HUES48 (cell line): ENCODE data around the gene TNIP3.

Experiments
- H3K27ac ChIP-seq: one replicate; pipeline ENCODE4 v1.7.0; 2013; ENCODE audit warnings: low read depth, low read length, inconsistent platforms
- H3K27me3 ChIP-seq: 2 replicates; pipeline ENCODE4 v1.6.1; 2013; ENCODE audit warnings: mild to moderate bottlenecking, low read length; ENCODE audit not compliant: control insufficient read depth, insufficient read depth
- H3K36me3 ChIP-seq: 2 replicates; pipeline ENCODE4 v1.6.1; 2013; ENCODE audit warnings: low read length; ENCODE audit not compliant: control insufficient read depth, insufficient read depth
- H3K4me1 ChIP-seq: 2 replicates; pipeline ENCODE4 v1.6.1; 2013; ENCODE audit warnings: mild to moderate bottlenecking, low read length; ENCODE audit not compliant: control insufficient read depth, insufficient read depth
- H3K4me3 ChIP-seq: 2 replicates; pipeline ENCODE4 v1.5.1; 2013; ENCODE audit warnings: mild to moderate bottlenecking, low read depth, low read length
- H3K9ac ChIP-seq: 2 replicates; pipeline ENCODE4 v1.6.1; 2013; ENCODE audit warnings: mild to moderate bottlenecking, low read depth, low read length, moderate library complexity
- H3K9me3 ChIP-seq: 2 replicates; pipeline ENCODE4 v1.6.1; 2013; ENCODE audit warnings: low read length; ENCODE audit not compliant: control insufficient read depth, insufficient read depth

Gene TNIP3

GRCh38 chr4:121129606-121130325 is 34.4 kb downstream of the TNIP3 start:
- Histone ChIP-seq H3K4me1 (no peaks in the 10 kb centered on the region), H3K9me3 (no peaks in the 10 kb centered on the region), H3K36me3 (no peaks in the 10 kb centered on the region)

DNA sequence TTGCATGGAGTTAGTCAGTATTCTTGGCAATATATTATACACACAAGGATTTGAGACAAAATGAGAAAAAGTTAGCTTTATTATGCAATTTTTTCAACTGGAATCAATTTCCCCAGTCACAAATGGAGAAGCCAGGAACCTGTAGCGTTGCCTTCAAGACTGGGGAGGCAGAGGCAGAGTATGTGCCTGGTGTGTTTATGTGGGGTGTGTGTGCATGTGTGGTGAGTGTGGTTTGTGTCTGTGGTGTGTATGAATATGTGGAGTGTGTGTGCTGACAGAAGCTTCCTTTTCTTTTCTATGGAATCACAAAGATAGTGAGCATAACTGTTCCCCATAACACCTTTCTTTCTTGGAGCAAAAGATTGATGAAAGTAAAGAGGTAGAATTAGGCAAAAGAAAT is 37.0 kb downstream of the TNIP3 start:
- H3K4me3 ChIP-seq = no peak overlapping the region
- H3K27ac ChIP-seq = no peak overlapping the region
- no peaks in the 10 kb centered on the region for H3K4me1 ChIP-seq
- no peak overlapping the region for H3K9ac ChIP-seq
- H3K27me3 ChIP-seq = no peaks in the 10 kb centered on the region
- H3K36me3 ChIP-seq = no peaks in the 10 kb centered on the region
- H3K9me3 ChIP-seq = no peaks in the 10 kb centered on the region

More at GRCh38 chr4:121129606-121130325, 34.4 kb downstream of the TNIP3 start:
- no peak overlapping the region for H3K4me3 ChIP-seq
- H3K27me3 ChIP-seq = no peaks in the 10 kb centered on the region
- no peak overlapping the region for H3K27ac ChIP-seq
- no peak overlapping the region for H3K9ac ChIP-seq

- Histone ChIP-seq H3K9ac (no peak overlapping the region), H3K36me3 (no peaks in the 10 kb centered on the region), H3K27me3 (no peaks in the 10 kb centered on the region), H3K27ac (no peak overlapping the region), H3K9me3 (no peaks in the 10 kb centered on the region), H3K4me1 (no peaks in the 10 kb centered on the region), H3K4me3 (no peak overlapping the region)
Measured at GRCh38 chr4:121126449-121127006, 37.6 kb downstream of the TNIP3 start.

DNA sequence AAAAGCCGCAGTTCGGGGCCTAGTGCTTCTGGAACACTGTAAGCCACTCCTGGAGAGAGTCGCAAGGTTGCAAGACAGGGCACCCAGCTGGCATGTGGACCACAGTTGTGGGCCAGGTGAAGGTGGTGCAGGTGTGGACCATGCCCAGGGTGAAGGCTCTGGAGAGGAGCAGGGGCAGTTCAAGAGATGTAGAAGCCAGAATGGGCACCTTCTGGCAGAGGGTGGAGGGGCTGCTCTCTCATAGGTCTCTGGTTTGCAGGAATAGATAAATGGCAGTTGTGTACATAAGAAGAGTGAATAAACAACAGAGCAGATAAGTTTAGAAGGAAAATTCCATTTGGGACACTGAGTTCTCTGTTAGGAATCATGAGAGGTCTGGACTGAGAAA is 38.6 kb downstream of the TNIP3 start:
- H3K4me1 ChIP-seq = no peaks in the 10 kb centered on the region
- H3K4me3 ChIP-seq = no peak overlapping the region
- no peak overlapping the region for H3K27ac ChIP-seq
- no peaks in the 10 kb centered on the region for H3K9me3 ChIP-seq
- H3K27me3 ChIP-seq = no peaks in the 10 kb centered on the region
- no peak overlapping the region for H3K9ac ChIP-seq
- H3K36me3 ChIP-seq = no peaks in the 10 kb centered on the region

GRCh38 chr4:121122661-121123060 is 41.5 kb downstream of the TNIP3 start:
- H3K4me3 ChIP-seq = no peak overlapping the region
- no peak overlapping the region for H3K9ac ChIP-seq
- H3K27me3 ChIP-seq = no peaks in the 10 kb centered on the region
- no peaks in the 10 kb centered on the region for H3K4me1 ChIP-seq
- H3K36me3 ChIP-seq = no peaks in the 10 kb centered on the region
- H3K9me3 ChIP-seq = no peaks in the 10 kb centered on the region
- no peak overlapping the region for H3K27ac ChIP-seq

DNA sequence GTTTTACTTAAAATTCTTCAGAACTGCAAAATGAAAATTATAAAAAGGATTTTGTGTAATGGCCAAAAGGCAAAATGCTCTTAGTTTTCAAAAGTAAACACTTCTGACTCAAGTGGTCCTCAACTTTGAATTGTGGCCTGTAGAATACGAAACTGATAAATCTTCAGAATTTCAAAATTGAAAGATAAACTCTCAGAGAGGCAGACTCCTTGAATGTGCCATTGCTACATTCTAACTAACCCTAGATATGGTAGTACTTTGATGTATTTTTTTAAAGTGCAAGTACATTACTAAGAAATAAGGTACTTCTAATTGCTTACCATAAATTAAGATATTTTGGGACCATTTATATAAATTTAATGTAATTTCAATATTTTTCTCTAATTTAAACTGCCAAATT is 44.4 kb downstream of the TNIP3 start:
- no peaks in the 10 kb centered on the region for H3K36me3 ChIP-seq
- no peaks in the 10 kb centered on the region for H3K27me3 ChIP-seq
- no peak overlapping the region for H3K4me3 ChIP-seq
- no peak overlapping the region for H3K9ac ChIP-seq
- no peaks in the 10 kb centered on the region for H3K4me1 ChIP-seq
- no peak overlapping the region for H3K27ac ChIP-seq
- H3K9me3 ChIP-seq = no peaks in the 10 kb centered on the region

DNA sequence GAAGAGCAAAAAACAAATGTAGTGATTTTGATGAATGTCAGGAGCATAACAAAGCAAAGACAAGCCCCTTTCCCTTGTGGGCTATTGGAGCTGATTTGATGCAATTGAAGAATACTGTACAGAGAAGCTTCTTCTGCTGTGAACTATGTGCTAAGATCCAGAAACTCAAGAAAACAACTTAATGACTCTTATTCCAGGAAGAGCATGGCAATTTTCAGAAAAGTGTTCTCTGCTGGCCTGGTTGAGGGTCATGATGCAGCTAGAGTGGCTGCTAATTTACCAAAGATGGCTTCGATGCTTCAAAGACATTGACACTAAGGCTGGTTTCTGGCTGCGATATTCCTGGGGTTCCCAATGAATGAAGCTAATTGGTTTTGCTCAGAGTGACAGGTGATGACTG is 45.8 kb downstream of the TNIP3 start:
- no peak overlapping the region for H3K27ac ChIP-seq
- H3K9me3 ChIP-seq = no peaks in the 10 kb centered on the region
- no peaks in the 10 kb centered on the region for H3K27me3 ChIP-seq
- H3K4me1 ChIP-seq = no peaks in the 10 kb centered on the region
- H3K9ac ChIP-seq = no peak overlapping the region
- no peaks in the 10 kb centered on the region for H3K36me3 ChIP-seq
- no peak overlapping the region for H3K4me3 ChIP-seq

DNA sequence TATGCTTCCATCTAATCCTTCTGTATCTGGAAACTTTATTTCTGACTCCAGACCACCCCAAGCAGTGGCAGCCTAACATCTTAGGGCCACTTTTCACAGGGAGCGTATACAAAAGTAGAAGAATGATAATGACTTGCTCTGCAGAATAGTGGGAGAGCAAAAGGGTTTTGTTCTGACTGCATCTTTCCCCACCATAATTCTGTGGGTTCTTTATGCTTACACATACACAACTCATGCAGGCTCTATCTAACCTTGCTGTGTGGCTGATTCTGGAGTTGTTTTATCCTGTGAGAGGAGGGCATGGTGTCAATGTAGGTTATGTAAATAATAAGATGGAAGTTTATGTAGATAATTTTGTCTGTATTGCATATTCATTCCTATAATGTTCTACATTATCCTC is 49.4 kb downstream of the TNIP3 start:
- no peak overlapping the region for H3K9ac ChIP-seq
- H3K27ac ChIP-seq = no peak overlapping the region
- H3K4me1 ChIP-seq = no peaks in the 10 kb centered on the region
- H3K36me3 ChIP-seq = no peaks in the 10 kb centered on the region
- H3K9me3 ChIP-seq = no peaks in the 10 kb centered on the region
- H3K27me3 ChIP-seq = no peaks in the 10 kb centered on the region
- H3K4me3 ChIP-seq = no peak overlapping the region

DNA sequence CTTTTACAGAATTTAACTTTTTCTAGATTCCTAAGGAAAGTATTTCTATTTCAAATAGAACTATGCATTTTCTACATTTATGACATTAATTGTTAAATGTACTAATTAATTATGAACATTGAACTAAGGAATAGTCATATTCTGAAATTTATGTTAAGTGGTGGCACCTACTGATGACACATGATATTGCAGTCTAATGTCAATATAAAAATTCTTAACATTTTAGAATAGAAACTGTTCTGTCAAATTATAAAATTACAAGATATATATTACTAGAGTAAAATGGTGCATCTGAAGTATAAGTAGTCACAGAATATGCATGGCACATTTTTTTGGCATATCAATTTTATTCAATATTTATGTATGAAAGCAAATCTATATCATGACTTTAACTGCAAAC is 51.6 kb downstream of the TNIP3 start:
- Histone ChIP-seq H3K27me3 (no peaks in the 10 kb centered on the region), H3K9ac (no peak overlapping the region), H3K4me3 (no peak overlapping the region), H3K36me3 (no peaks in the 10 kb centered on the region), H3K9me3 (no peaks in the 10 kb centered on the region), H3K27ac (no peak overlapping the region), H3K4me1 (no peaks in the 10 kb centered on the region)

GRCh38 chr4:121108557-121108956 is 55.6 kb downstream of the TNIP3 start:
- no peak overlapping the region for H3K9ac ChIP-seq
- H3K27me3 ChIP-seq = no peaks in the 10 kb centered on the region

DNA sequence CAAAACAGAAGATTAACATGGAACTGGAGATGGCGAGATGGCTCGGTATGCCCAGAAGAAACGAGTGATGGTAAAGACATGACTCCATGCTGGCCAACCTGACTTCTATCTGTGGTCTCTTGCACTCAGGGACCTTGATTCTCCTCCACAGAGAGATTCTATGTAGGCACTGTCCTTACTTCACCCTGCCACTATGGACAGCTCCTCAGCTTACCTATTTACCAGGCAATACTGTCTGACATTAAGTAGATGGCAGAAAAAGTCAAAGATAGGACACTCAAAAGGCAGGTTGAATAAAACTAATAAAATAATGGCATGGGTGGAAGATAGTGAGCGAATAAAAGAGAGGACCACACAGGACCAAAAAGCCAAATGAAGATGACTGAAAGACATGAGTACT is 56.6 kb downstream of the TNIP3 start:
- H3K4me1 ChIP-seq = no peaks in the 10 kb centered on the region
- H3K4me3 ChIP-seq = no peak overlapping the region
- H3K9me3 ChIP-seq = no peaks in the 10 kb centered on the region

More at GRCh38 chr4:121108557-121108956, 55.6 kb downstream of the TNIP3 start:
- Histone ChIP-seq H3K4me3 (no peak overlapping the region), H3K4me1 (no peaks in the 10 kb centered on the region), H3K27ac (no peak overlapping the region), H3K36me3 (no peaks in the 10 kb centered on the region), H3K9me3 (no peaks in the 10 kb centered on the region)

More for the DNA sequence above, 56.6 kb downstream of the TNIP3 start:
- Histone ChIP-seq H3K36me3 (no peaks in the 10 kb centered on the region), H3K9ac (no peak overlapping the region), H3K27me3 (no peaks in the 10 kb centered on the region), H3K27ac (no peak overlapping the region)
